Ectodermal cell (in vitro differentiated cells): ENCODE data around the gene R3HDM4. TPM values are rescaled to one million over a fixed set of nuclear protein-coding genes. Genes with fewer than 3 reads are reported as not detected.
"Not testable (repeated sequence)": the region's sequence is repeated elsewhere in the genome, so short reads cannot be mapped to it uniquely, and the experiment has no call there.

Experiments
- H3K27ac ChIP-seq: 2 replicates; pipeline ENCODE4 v1.7.0; 2013; ENCODE audit warnings: mild to moderate bottlenecking, low read depth, low read length; ENCODE audit not compliant: insufficient read depth, poor library complexity, severe bottlenecking
- H3K27me3 ChIP-seq: 2 replicates; pipeline ENCODE4 v1.7.0; 2013; ENCODE audit warnings: mild to moderate bottlenecking, low read length; ENCODE audit not compliant: insufficient read depth, control insufficient read depth, poor library complexity, severe bottlenecking
- H3K36me3 ChIP-seq: one replicate; pipeline ENCODE4 v1.7.0; 2013; ENCODE audit warnings: low read length; ENCODE audit not compliant: control insufficient read depth, insufficient read depth
- H3K4me1 ChIP-seq: one replicate; pipeline ENCODE4 v1.7.0; 2013; ENCODE audit warnings: low read length; ENCODE audit not compliant: control insufficient read depth, insufficient read depth
- H3K4me3 ChIP-seq: 2 replicates; pipeline ENCODE4 v1.7.0; 2013; ENCODE audit warnings: low read depth, low read length, control low read depth; ENCODE audit not compliant: insufficient read depth
- H3K9me3 ChIP-seq: 2 replicates; pipeline ENCODE4 v1.7.0; 2013; ENCODE audit warnings: mild to moderate bottlenecking, low read length, moderate library complexity; ENCODE audit not compliant: control insufficient read depth
- WGBS, 2 experiments: methylation state at CpG; one replicate each; pipeline ENCODE4 v1.1.7; 2013; ENCODE audit warnings: missing lambda C conversion rate in 2 of 2; 5-methylcytosine and 5-hydroxymethylcytosine counted together
- polyA plus RNA-seq, 4 experiments: library from polyadenylated mRNA; stranded (reverse); fragments of 50-300 nt; gene quantifications; one replicate each; pipeline ENCODE4 v1.2.3, GENCODE V29; 2013

R3HDM4 gene
- polyA plus RNA-seq (2013, experiment 1 of 4), result 62.8 TPM
- polyA plus RNA-seq (2013, experiment 2 of 4), result 61.7 TPM
- polyA plus RNA-seq (2013, experiment 3 of 4), result 62.7 TPM
- 63.5 TPM for polyA plus RNA-seq (2013, experiment 4 of 4)

GRCh38 chr19:913080-913748 is at the start of gene R3HDM4:
TSS of gene R3HDM4 (minus strand) at chr19:913219. CDS start at chr19:913157, 62 bp downstream.
- 2% methylated on average over 76 of the region's 76 CpGs for WGBS, 2 experiments
- H3K27ac ChIP-seq, result no peak within 1 kb of the TSS
- no peaks in the 10 kb centered on the region for H3K36me3 ChIP-seq

GRCh38 chr19:961866-962620 is 49.0 kb upstream of the R3HDM4 start:
- Histone ChIP-seq H3K27ac (no peak overlapping the region), H3K36me3 (peaks cover 29% of the 10 kb centered on the region), H3K27me3 (no peaks in the 10 kb centered on the region), H3K9me3 (no peaks in the 10 kb centered on the region), H3K4me1 (peaks cover 18% of the 10 kb centered on the region), H3K4me3 (no peak overlapping the region)
- WGBS, 2 experiments, result 80 to 81% methylated on average over 14 of the region's 14 CpGs

More at GRCh38 chr19:913080-913748, at the start of gene R3HDM4:
- peaks cover 7% of the 10 kb centered on the region for H3K4me1 ChIP-seq
- H3K4me3 ChIP-seq, result peak within 1 kb of the TSS; percentile 66
- peaks cover 32% of the 10 kb centered on the region for H3K27me3 ChIP-seq
- no peaks in the 10 kb centered on the region for H3K9me3 ChIP-seq

GRCh38 chr19:960601-960938 is 47.6 kb upstream of the R3HDM4 start:
- 92 to 94% methylated on average over 8 of the region's 8 CpGs for WGBS, 2 experiments
- no peak overlapping the region for H3K27ac ChIP-seq
- H3K9me3 ChIP-seq, result no peaks in the 10 kb centered on the region
- peaks cover 27% of the 10 kb centered on the region for H3K4me1 ChIP-seq
- no peaks in the 10 kb centered on the region for H3K27me3 ChIP-seq
- H3K36me3 ChIP-seq, result peaks cover 17% of the 10 kb centered on the region
- H3K4me3 ChIP-seq, result no peak overlapping the region

- Histone ChIP-seq H3K36me3 (peaks cover 11% of the 10 kb centered on the region), H3K4me1 (peaks cover 33% of the 10 kb centered on the region), H3K27ac (no peak overlapping the region)
Observed at GRCh38 chr19:960020-960419, 47.0 kb upstream of the R3HDM4 start.

GRCh38 chr19:958967-959855 is 46.2 kb upstream of the R3HDM4 start:
- H3K27ac ChIP-seq, result no peak overlapping the region
- 94 to 95% methylated on average over 36 of the region's 36 CpGs for WGBS, 2 experiments
- H3K4me1 ChIP-seq, result peaks cover 41% of the 10 kb centered on the region
- H3K4me3 ChIP-seq, result no peak overlapping the region
- no peaks in the 10 kb centered on the region for H3K27me3 ChIP-seq
- H3K36me3 ChIP-seq, result peaks cover 3% of the 10 kb centered on the region
- H3K9me3 ChIP-seq, result no peaks in the 10 kb centered on the region

More at GRCh38 chr19:960020-960419, 47.0 kb upstream of the R3HDM4 start:
- no peak overlapping the region for H3K4me3 ChIP-seq
- no peaks in the 10 kb centered on the region for H3K27me3 ChIP-seq
- no peaks in the 10 kb centered on the region for H3K9me3 ChIP-seq
- WGBS, 2 experiments, result 62 to 64% methylated on average over 12 of the region's 12 CpGs

GRCh38 chr19:957578-957977 is 44.6 kb upstream of the R3HDM4 start:
- H3K4me1 ChIP-seq, result peaks cover 57% of the 10 kb centered on the region
- 92 to 93% methylated on average over 9 of the region's 9 CpGs for WGBS, 2 experiments
- H3K9me3 ChIP-seq, H3K4me3 ChIP-seq, H3K27me3 ChIP-seq, H3K36me3 ChIP-seq: not testable (repeated sequence)
- peak overlapping the region; percentile 82 for H3K27ac ChIP-seq

GRCh38 chr19:956766-957440 is 43.9 kb upstream of the R3HDM4 start:
- Histone ChIP-seq H3K9me3 (no peaks in the 10 kb centered on the region), H3K4me1 (peaks cover 59% of the 10 kb centered on the region), H3K27ac (peak overlapping the region; percentile 82), H3K36me3 (no peaks in the 10 kb centered on the region), H3K27me3 (no peaks in the 10 kb centered on the region), H3K4me3 (no peak overlapping the region)
- WGBS, 2 experiments, result 33 to 35% methylated on average over 27 of the region's 27 CpGs

- H3K4me1 ChIP-seq, result peaks cover 59% of the 10 kb centered on the region
Observed at GRCh38 chr19:955803-956765, 43.1 kb upstream of the R3HDM4 start.

More at GRCh38 chr19:955803-956765, 43.1 kb upstream of the R3HDM4 start:
- no peaks in the 10 kb centered on the region for H3K36me3 ChIP-seq
- H3K9me3 ChIP-seq, result no peaks in the 10 kb centered on the region
- peak overlapping the region; percentile 82 for H3K27ac ChIP-seq
- no peaks in the 10 kb centered on the region for H3K27me3 ChIP-seq
- H3K4me3 ChIP-seq, result no peak overlapping the region
- 67% methylated on average over 55 of the region's 55 CpGs for WGBS, 2 experiments
